Endometrium (tissue), 2 donors: ENCODE data around the gene COL4A1.

Source experiments
- FAIRE-seq: peaks from 2 replicates; lab custom pipeline; 2012; peaks lifted over from hg19 to GRCh38; lab: Jason Lieb, UNC
- donor health status: control.
- donor health status: control.

The COL4A1 gene

GRCh38 chr13:110274687-110275086 lies 32.3 kb downstream of the COL4A1 start:
- FAIRE-seq = no peak

DNA sequence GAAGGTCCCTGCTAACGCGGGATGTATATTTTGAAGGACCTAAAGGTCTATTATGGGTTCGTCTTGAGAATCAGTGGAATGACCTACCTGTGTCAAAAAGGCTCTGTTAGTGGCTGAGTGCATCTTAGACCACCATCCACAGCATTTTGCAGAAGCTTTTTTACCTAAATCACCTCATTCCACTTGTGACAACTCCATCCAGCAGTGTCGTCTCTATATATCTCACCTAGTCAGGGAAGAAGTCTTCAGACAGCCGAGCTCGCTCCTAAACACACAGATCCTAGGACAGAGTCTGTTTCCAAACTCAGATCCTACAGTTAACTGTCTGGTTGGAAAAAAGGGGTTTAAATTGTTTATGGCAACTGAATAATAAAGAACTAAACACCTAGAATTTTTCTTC lies 33.7 kb downstream of the COL4A1 start:
- FAIRE-seq = no peak

DNA sequence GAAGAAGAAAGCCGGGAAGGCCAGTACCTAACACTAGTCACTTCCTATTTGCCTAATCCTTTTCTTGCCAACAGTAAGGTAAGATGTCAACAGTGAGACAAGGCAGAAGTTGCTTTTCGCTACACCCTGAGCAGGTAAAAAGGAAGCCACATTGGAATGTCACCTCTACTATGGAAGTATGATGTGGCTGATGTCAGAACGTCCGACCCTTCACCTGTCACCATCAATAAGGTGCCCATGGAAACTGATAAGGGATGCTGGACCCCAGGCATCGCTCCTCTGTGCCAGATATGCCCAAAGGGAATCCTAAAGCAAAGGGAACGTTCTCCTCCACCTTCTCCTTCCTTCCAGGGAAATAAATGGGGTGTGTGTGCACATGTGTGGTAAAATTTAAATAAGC lies 34.3 kb downstream of the COL4A1 start:
- no peak for FAIRE-seq

DNA sequence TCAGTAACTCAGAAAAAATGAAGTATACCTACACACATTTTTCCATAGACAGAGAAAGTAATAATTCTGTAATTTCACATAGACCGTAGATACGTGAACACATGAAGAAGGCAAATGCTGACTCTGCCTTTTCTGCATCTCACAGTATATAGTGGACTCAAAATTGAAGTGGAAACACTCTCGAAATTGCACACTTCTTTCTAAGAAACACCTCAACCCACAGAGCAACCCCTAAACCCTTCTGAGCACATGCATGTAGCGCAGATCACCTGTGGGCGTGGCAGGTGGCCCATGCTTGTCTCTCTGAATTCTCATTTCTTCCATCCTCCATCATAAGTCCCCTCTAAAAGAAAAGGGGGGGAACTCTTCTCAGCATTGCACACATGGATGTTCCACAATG lies 34.7 kb downstream of the COL4A1 start:
- FAIRE-seq = no peak

DNA sequence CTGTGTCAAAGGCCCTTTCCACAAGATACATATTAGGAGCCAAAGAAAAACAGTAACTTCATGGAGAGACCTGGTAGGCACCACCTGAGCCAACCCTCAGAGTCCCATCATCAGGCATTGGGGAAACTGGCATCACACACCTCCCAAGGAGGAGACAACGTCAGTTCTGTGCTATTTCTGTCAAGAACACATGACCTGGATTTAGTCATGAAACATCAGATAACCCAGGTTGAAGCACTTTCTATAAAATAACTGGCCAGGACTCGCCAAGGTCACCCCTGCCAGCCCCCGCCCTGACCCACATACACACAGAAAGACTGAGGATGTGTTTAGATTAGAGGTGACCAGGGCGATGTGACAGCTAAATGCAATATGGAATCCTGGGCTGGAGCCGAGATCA lies 35.6 kb downstream of the COL4A1 start:
- no peak for FAIRE-seq

GRCh38 chr13:110270507-110270906 lies 36.5 kb downstream of the COL4A1 start:
- no peak for FAIRE-seq

- FAIRE-seq = no peak
Observed at GRCh38 chr13:110269509-110270185, 37.3 kb downstream of the COL4A1 start.

GRCh38 chr13:110268576-110269185 lies 38.3 kb downstream of the COL4A1 start:
- no peak for FAIRE-seq

DNA sequence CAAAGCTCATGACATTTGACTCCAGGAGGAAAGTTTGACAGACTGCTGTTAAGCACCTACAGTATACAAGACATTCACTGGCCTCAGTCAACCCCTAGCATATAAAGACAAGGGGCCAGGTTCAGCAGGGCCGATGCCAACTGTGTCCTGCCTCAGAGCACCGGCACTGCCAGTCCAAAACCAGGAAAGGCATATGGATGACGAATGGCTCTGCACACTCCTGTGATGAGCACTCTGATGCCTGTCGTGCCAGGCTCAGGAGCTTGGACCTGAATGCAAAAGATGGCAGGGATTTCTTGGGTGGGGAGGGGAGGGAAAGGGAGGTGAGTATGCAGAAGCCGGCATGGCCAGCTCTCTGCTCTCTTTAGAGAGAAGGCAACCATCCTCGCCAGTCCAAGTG lies 38.9 kb downstream of the COL4A1 start:
- no peak for FAIRE-seq

DNA sequence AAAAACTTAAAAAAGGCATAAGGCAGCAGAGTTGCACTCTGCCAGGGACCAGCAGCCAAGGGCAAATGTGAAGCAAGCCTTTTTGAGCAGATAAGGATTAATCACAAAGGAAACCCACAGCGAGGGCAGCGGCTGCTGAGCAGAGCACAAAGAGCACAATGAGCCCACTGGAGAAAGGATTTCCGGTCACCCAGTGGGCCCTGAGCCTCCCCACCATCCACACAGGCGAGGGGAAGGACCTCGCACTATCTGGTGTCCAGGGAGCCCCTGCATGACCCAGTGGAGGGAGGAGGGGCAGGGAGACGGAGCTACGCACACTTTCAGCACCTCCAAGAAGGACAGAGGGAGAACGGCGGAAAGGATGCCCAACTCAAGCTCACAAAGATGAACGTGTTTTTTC lies 40.0 kb downstream of the COL4A1 start:
- no peak for FAIRE-seq

- FAIRE-seq = no peak
Observed at GRCh38 chr13:110266431-110266809, 40.5 kb downstream of the COL4A1 start.

- FAIRE-seq = no peak
Observed at GRCh38 chr13:110265682-110266430, 41.1 kb downstream of the COL4A1 start.

GRCh38 chr13:110265341-110265681 lies 41.6 kb downstream of the COL4A1 start:
- no peak for FAIRE-seq

DNA sequence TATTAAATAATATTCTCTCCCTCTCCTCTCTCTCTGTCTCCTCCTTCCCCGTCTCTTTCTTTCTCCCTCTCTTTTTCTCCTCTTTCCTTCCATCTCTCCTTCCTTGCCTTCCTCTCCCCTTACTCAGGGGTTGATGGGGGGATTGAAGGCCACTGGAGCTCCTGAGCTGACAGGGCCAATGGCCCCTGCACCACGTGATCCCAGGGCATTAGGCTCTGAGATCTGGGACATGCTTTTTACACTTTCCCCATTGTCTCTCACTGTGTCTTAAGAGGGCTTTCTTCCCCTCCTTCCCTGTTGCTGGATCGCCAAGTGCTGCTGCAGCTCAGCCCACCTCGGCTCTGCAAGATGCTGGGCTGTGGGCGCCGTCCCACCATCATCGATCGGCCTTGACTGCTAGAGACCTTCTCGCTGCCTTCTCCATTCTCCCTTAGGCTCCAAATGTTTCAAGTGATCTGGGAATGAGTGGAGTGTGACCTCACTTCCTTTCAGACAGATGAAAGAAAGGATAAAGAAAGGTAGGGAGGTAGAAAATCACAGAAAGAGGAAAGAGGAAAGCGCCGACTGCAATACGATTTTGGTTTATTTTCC lies 42.2 kb downstream of the COL4A1 start:
- no peak for FAIRE-seq

DNA sequence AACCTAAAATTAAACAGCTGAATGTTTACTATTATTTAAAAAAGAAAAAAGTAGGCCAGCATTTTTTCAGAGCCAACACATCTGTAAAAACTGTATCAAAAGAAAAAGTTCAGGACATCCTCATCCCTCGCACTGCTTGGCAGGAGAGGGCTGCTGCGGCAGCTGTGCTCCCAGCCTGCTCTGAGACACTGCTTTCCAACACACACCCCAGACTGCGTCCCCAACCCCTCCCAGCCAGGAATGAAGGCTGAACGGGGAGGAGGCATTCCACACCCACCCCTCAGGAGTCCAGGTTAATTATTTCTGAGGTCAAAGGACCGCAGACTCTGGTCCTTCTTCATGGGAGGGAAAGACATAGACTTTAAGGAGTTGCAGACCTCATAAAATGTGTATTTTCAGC lies 43.1 kb downstream of the COL4A1 start:
- peak; percentile 97 for FAIRE-seq

DNA sequence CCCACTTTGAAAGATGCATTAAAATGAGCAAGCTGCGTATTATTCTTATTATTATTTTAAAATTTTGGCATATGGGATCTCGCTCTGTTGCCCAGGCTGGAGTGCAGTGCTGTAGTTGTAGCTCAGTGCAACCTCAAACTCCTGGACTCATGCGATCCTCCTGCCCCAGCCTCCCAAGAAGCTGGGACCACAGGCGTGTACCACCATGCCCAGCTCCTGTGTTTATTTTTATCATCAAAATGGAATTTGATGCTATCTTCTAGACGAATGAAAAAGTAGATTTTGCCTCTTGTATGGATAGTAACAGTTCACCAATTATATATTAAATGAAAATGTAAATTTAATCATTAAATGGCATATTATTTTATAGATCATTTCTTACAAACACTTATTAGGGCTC lies 43.6 kb downstream of the COL4A1 start:
- no peak for FAIRE-seq

DNA sequence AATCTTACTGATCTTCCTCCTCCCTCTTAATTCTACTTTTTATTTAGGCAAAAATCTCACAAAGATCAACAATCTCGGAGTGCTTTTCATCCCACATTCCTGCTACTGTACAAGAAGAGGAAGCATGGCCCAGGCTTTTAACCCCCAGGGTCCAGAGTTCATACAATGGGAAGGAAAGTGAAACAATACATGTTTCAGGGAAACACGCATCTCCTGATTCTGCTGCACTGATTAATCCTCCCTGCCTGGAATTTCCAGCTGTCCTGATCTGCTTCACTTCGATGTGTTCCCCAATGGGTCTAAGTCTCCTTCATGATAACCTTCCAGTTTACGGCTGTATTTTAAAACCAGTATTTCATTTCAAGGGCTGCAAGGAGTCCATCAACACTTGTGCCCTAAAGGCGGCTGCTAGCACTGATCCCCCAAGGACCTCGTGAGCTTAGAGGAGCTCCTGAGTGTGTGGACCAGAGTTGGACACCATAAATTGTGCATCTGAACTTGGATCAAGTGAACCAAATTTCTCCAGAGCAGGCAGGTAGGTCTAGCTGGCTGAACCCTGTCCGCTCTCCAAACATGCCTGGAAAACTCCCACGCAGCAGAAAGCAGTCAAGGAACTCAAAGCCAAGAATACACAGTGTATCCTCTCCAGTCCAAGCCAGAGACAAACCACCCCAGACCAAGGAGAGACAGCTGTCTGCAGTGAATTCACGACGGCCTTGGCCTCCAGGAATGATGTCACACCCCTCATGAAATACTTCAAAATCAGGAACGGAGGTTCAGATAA lies 44.3 kb downstream of the COL4A1 start:
- peak; percentile 76 for FAIRE-seq

DNA sequence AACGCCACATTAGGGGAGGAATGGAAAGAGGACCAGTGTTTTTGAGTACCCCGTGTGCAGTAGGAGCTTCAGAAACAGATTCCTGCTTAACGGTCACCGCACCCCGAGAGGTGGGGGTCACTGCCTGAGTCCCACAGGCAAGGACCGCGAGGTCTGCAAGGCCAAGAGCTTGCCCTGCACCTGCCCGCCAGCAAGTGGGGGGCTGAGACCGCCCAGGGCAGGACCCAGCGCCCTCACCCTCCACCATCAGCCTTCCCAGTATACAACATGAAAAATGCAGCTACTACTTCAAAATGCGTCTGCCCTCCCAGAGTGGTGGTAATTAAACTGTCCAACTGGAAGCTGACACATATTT lies 44.9 kb downstream of the COL4A1 start:
- no peak for FAIRE-seq

- FAIRE-seq = no peak
Observed at GRCh38 chr13:110261166-110262081, 45.5 kb downstream of the COL4A1 start.

- no peak for FAIRE-seq
Observed at GRCh38 chr13:110259651-110260050, 47.3 kb downstream of the COL4A1 start.

- peak; percentile 74 for FAIRE-seq
Observed at GRCh38 chr13:110258876-110259631, 47.9 kb downstream of the COL4A1 start.
